Nephron (organoid): ENCODE data around the gene GNG7.
"Not testable (repeated sequence)": the region's sequence is repeated elsewhere in the genome, so short reads cannot be mapped to it uniquely, and the experiment has no call there.

Experiments
- H3K27ac Mint-ChIP-seq, 3 experiments: 2 replicates each; pipeline ENCODE4 v1.8.0; 2020; ENCODE audit warnings: mixed read lengths in 3 of 3, mild to moderate bottlenecking in 2 of 3, moderate library complexity in 1 of 3
- H3K27me3 Mint-ChIP-seq: 2 replicates; pipeline ENCODE4 v1.8.0; 2021; ENCODE audit warnings: low read depth, mild to moderate bottlenecking, moderate library complexity, mixed read lengths
- H3K36me3 Mint-ChIP-seq: 2 replicates; pipeline ENCODE4 v1.8.0; 2020; ENCODE audit warnings: low read depth, mixed read lengths
- H3K4me1 Mint-ChIP-seq: 2 replicates; pipeline ENCODE4 v1.8.0; 2020; ENCODE audit warnings: mixed read lengths
- H3K4me3 Mint-ChIP-seq, 3 experiments: 2 replicates each; pipeline ENCODE4 v1.8.0; 2020; ENCODE audit warnings: mild to moderate bottlenecking in 3 of 3, mixed read lengths in 3 of 3, moderate library complexity in 2 of 3
- H3K9me3 Mint-ChIP-seq: 2 replicates; pipeline ENCODE4 v1.8.0; 2020; ENCODE audit warnings: mixed read lengths
- TF ChIP-seq, protein P1 (sequence below), 3 experiments: fragments of 200-600 bp; sonication (generic); IDR thresholded peaks; one replicate each; pipeline ENCODE4 v1.5.0; 2021; ENCODE audit warnings: antibody characterized with exemption in 3 of 3; ENCODE audit not compliant: unreplicated experiment in 3 of 3

GNG7 gene

DNA sequence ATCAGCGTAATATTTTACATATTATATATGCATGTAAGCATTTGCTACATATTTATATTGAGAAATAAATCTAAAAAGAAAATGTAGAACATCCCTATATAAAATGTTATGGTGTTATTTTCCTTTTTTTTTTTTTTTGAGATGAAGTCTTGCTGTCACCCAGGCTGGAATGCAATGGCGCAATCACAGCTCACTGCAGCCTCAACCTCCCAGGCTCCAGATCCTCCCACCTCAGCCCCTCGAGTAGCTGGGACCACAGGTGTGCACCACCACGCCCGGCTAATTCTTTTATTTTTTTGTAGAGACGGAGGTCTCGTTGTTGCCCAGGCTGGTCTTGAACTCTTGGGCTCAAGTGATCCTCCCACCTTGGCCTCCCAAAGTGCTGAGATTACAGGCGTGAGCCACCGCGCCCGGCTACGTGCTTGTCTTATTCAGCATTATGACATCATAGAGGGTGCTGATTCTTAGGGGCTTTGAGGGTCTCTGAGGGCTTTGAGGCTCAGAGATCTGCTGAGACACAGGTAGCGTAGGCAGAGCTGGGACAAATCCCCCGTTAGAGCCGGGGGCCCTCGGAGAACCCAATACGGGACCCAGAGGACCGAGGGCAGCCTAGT, 124.7 kb downstream of the GNG7 start:
- TF ChIP-seq, protein P1, sequence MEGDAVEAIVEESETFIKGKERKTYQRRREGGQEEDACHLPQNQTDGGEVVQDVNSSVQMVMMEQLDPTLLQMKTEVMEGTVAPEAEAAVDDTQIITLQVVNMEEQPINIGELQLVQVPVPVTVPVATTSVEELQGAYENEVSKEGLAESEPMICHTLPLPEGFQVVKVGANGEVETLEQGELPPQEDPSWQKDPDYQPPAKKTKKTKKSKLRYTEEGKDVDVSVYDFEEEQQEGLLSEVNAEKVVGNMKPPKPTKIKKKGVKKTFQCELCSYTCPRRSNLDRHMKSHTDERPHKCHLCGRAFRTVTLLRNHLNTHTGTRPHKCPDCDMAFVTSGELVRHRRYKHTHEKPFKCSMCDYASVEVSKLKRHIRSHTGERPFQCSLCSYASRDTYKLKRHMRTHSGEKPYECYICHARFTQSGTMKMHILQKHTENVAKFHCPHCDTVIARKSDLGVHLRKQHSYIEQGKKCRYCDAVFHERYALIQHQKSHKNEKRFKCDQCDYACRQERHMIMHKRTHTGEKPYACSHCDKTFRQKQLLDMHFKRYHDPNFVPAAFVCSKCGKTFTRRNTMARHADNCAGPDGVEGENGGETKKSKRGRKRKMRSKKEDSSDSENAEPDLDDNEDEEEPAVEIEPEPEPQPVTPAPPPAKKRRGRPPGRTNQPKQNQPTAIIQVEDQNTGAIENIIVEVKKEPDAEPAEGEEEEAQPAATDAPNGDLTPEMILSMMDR (IDR thresholded peaks at IDR 0.05; ENCODE audit: unreplicated experiment in 3 of 3) = no peak
- Mint-ChIP-seq H3K9me3 (peaks cover 8% of the 10 kb centered on the region), H3K27ac (peak overlapping the region in 2 of 3 experiments; percentile 58 to 63), H3K36me3 (peaks cover 6% of the 10 kb centered on the region), H3K4me3 (peak overlapping the region; percentile 43 to 66 (median 46)), H3K4me1 (peaks cover 13% of the 10 kb centered on the region), H3K27me3 (peaks cover 11% of the 10 kb centered on the region)

DNA sequence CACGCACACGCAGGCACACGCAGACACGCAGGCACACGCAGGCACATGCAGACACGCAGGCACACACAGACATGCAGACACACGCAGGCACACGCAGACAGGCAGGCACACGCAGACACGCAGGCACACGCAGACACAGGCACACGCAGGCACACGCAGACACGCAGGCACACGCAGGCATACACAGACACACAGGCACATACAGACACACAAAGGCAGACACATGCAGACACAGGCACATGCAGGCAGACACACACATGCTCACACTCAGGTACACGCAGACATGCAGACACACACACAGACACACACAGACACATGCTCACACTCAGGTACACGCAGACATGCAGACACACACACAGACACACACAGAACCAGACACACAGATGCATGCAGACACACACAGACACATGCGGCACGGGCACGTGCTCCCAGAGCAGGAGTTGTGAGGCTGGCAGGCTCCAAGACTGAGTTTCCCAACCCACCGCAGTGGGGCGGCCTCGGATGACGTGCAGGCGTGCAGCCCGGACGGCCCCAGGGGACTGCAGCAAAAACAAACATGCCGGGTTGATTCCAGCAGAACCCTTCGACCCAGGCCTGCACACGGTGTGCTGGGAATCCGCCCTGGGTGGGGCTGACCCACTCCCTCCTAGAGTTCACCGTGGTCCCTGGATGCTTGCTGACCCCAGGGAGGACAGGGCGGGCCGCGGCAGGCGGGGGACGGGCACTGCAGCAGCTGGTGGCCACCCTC, 126.6 kb downstream of the GNG7 start:
- TF ChIP-seq, protein P1 (IDR thresholded peaks at IDR 0.05; ENCODE audit: unreplicated experiment in 3 of 3) = no peak
- Mint-ChIP-seq H3K9me3 (peaks cover 2% of the 10 kb centered on the region), H3K27ac (no peak overlapping the region), H3K27me3 (peaks cover 11% of the 10 kb centered on the region), H3K36me3 (no peaks in the 10 kb centered on the region), H3K4me1 (peaks cover 13% of the 10 kb centered on the region), H3K4me3 (peak overlapping the region in 1 of 3 experiments; percentile 30)

DNA sequence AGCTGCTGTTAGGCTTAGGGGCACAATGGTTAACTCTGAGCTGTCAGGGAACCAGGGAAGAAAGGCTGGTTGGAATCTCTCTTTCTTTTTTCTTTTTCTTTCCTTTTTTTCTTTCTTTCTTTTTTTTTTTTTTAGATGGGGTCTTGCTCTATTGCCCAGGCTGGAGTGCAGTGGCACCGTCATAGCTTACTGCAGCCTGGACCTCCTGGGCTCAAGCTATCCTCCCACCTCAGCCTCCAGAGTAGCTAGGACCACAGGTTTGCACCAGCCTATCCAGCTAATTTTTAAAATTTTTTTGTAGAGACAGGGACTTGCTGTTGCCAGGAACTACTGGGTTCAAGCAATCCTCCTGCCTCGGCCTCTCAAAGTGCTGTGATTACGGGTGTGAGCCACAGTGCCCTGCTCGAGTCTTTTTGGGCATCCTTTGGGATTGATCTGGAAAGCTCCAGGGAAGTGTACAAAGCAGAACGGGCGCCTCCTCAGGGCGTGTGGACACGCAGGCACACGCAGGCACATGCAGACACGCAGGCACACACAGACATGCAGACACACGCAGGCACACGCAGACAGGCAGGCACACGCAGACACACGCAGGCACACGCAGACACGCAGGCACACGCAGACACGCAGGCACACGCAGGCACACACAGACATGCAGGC, 127.4 kb downstream of the GNG7 start:
- peaks cover 2% of the 10 kb centered on the region for H3K9me3 Mint-ChIP-seq
- H3K4me3 Mint-ChIP-seq = no peak overlapping the region
- H3K27ac Mint-ChIP-seq = no peak overlapping the region
- H3K4me1 Mint-ChIP-seq = peaks cover 13% of the 10 kb centered on the region
- TF ChIP-seq, protein P1 (IDR thresholded peaks at IDR 0.05; ENCODE audit: unreplicated experiment in 3 of 3) = no peak
- H3K36me3 Mint-ChIP-seq = no peaks in the 10 kb centered on the region
- peaks cover 12% of the 10 kb centered on the region for H3K27me3 Mint-ChIP-seq

DNA sequence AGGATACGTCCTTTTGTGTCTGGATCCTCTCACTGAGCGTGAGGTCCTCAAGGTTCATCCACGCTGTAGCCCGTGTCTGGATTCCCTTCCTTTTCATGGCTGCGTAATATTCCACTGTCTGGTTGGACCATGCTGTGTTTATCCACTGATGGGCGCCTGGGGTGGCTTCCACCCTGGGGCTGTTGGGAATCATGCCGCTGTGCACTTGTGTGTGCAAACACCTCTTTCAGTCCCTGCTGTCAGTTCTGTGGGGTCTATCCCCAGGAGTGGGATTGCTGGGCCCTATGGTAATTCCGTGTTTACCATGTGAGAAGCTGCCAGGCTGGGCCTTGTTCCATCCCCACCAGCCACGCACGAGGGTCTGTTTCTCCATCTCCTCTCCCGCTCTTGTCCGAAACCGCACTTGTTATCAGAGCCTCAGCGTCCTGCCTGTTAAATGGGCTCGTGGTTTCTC, 128.0 kb downstream of the GNG7 start:
- H3K9me3 Mint-ChIP-seq = peaks cover 2% of the 10 kb centered on the region
- no peaks in the 10 kb centered on the region for H3K36me3 Mint-ChIP-seq
- H3K27ac Mint-ChIP-seq = no peak overlapping the region
- H3K4me3 Mint-ChIP-seq = no peak overlapping the region
- peaks cover 14% of the 10 kb centered on the region for H3K27me3 Mint-ChIP-seq
- peaks cover 13% of the 10 kb centered on the region for H3K4me1 Mint-ChIP-seq
- TF ChIP-seq, protein P1 (IDR thresholded peaks at IDR 0.05; ENCODE audit: unreplicated experiment in 3 of 3) = no peak

DNA sequence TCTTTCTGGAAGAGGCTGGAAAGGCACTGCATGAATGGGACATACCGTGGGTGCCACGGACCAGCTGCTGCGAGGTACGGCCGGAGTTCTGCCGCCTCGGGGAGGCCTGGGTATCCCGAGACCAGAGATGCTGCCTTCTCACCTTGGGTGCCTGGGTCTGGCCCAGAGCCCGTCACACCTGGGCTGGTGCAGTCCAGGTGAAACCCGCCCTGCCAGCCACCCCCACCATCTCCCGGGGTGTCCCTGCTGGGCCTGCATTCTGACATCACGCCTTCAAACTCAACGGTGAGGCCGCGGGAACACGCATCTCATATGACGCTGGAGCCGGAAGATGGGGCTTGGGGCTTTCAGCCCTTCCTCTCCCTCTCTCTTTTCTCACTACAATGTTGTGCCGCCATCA, 128.6 kb downstream of the GNG7 start:
- H3K27me3 Mint-ChIP-seq = peaks cover 11% of the 10 kb centered on the region
- no peak overlapping the region for H3K4me3 Mint-ChIP-seq
- no peaks in the 10 kb centered on the region for H3K9me3 Mint-ChIP-seq
- TF ChIP-seq, protein P1 (IDR thresholded peaks at IDR 0.05; ENCODE audit: unreplicated experiment in 3 of 3) = no peak
- no peaks in the 10 kb centered on the region for H3K36me3 Mint-ChIP-seq
- H3K4me1 Mint-ChIP-seq = peaks cover 13% of the 10 kb centered on the region
- H3K27ac Mint-ChIP-seq = no peak overlapping the region

DNA sequence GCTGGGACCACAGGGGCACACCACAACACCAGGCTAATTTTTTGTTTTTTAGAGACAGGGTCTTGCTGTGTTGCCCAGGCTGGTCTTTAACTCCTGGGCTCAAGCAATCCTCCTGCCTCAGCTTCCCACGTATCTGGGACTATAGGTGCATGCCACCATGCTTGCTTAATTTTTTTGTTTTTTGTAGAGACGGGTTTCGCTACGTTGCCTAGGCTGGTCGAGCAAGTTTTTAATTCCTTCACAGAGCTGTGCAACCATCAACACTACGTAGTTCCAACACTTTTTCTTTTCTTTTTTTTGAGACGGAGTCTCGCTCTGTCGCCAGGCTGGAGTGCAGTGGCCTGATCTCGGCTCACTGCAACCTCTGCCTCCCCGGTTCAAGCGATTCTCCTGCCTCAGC, 130.3 kb downstream of the GNG7 start:
- not testable (repeated sequence) for H3K4me1 Mint-ChIP-seq, H3K36me3 Mint-ChIP-seq, H3K9me3 Mint-ChIP-seq, H3K27ac Mint-ChIP-seq, H3K27me3 Mint-ChIP-seq, H3K4me3 Mint-ChIP-seq
